DMS 273 treated with DMSO at 0.1 percent for 48 hours (cell line): ENCODE measurements around the gene NSF.
"Not testable (repeated sequence)": the region's sequence is repeated elsewhere in the genome, so short reads cannot be mapped to it uniquely, and the experiment has no call there.

Source experiments
- DNase-seq: peaks from one replicate; lab custom pipeline; 2025; lab: John Stamatoyannopoulos, UW

The NSF gene

DNA sequence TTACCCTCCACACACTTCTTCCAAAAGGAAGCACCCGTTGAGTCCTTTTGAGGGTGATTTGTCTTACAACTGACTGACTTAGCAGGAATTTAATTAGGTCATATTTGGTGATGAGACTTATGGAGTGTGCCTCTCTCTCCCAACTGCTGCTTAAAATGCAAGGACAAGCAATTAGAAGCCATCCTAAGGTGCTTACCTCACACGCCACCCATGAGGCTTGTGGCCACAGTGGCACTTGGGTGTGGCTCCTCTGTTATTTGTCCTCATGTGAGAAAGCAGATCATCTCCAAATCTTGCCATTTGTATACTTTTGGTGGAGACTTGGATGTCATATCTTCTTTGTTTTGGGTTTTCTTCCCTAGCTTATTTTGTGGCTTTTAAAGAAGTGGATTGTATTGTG, 166.4 kb downstream of the NSF start:
- no peak for DNase-seq

GRCh38 chr17:46757588-46757987, 167.1 kb downstream of the NSF start:
- not testable (repeated sequence) for DNase-seq

DNA sequence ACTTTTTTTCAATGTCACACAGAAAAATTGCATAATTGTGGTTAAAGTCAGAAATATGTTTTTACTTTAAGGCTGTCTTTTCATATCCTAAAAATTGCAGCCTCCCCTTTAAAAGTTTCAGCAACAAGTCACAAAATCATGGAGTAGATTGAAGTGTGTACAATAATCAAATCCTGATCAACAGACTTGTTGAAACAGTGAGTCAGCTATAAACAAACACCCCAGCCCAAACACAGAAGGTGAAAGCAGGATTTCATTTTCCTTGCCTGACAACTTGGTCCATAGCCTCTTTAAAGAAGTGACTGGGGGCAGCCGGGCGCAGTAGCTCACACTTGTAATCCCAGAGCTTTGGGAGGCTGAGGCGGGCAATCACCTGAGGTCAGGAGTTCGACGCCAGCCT, 168.1 kb downstream of the NSF start:
- no peak for DNase-seq

GRCh38 chr17:46759141-46759540, 168.7 kb downstream of the NSF start:
- DNase-seq, result no peak

- no peak for DNase-seq
These were observed 172.9 kb downstream of the NSF start for GRCh38 chr17:46763416-46763815.

DNA sequence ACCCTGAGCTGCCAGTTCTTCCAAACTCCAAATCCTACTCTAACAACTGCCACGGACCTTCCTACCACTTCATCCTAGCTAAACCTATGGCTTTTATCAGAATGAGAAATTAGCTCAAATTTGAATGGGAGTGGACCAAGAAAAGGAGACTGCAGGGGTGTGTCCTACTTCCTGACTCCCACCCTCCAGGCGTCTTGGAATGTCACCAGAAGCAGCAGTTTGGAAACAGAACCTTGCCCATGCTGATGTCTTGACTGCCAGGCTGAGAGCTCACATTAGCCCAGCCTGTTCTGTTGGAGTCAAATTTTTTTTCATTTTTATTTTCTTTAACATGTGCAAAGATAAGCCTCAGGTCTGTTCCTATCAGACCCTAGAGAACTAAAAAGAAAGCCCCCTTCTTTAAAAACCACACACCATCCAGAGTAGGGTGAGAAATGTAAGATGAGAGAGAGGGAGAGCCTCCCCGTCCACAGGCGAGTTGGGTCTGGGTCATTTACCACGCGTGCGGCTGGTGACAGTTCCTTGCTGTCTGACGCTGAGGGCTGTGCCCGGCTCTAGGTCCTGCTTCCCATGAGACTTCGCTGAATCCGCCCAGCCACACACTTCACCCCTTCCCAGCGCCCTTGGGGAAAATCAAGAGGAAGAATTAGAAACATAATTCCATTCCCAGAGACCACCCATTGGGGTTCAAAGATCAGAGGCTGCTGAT, 173.7 kb downstream of the NSF start:
- no peak for DNase-seq

- no peak for DNase-seq
These were observed 174.4 kb downstream of the NSF start for GRCh38 chr17:46764709-46765401.

GRCh38 chr17:46765453-46765852, 175.0 kb downstream of the NSF start:
- no peak for DNase-seq

DNA sequence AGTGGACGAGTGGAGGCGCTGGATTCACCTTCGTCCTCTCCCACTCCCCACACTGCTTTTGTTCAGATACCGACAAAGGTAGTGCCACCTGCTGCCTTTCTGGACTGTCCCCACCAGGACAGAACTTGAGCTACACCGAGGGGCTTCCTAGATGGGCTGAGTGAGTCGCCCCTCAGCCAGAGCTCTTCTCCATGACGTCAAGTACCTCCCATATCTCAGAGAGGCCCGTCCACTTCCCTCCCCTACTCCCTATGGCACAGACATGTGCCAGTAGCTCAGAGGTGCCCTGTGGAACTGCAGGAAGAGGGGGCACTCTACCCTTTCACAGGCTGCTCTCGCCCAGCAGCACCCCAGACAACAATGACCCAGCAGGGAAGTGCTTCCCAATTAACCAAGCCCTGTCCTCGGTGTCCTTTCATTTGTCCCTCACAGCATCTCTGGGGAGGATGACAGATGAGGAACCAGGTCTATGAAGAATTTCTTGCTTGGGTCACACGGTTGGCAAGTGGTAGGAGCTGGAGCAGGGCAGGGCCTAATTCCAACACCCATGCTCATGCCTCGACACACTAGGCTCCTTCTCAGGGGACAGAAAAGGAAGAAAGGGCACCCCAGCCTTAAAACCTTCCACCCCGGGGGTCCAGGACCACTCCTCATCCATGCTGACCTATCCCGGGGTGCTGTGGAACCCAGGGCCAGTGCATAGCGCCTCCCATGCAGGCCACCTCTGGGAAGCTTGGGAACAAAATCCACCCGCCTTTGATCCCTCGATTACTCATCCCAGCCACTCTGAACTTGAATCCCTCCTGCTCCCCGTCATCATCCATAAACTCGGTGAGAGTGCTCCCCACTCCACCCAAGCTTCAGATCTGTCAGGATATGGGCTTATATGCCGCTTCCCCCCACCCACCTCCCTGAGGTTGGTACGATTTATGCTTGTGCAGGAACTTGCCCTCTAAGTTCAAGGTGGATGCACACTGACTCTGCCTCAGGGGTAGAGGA, 176.3 kb downstream of the NSF start:
- no peak for DNase-seq

DNA sequence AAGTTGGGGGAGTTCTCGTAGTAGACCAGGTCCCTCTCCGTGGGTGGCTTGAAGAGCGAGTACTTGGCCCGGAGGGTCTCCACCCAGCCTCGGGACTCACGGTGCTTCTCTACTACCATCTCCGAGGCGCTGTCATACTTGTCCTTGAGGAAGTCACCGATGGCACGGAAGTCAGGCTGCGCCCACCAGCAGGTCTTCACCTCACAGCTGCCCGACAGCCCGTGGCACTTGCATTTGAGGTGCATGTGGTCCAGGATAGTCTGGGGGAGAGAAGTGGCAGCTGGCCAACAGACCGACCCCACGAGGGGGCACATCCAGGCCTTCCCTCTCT, 178.0 kb downstream of the NSF start:
- no peak for DNase-seq

DNA sequence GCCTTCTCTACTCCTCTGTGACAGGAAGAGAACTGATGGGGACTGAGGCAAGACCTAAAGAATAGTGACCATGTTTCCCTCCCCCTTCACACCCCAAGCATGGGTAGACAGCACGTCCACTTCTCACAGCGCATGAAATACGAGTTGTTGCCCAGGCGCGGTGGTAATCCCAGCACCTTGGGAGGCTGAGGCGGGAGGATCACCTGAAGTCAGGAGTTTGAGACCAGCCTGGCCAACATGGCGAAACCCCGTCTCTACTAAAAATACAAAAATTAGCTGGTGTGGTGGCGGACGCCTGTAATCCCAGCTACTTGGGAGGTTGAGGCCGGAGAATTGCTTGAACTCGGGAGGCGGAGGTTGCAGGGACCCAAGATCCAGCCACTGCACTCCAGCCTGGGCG, 178.4 kb downstream of the NSF start:
- DNase-seq, result not testable (repeated sequence)

DNA sequence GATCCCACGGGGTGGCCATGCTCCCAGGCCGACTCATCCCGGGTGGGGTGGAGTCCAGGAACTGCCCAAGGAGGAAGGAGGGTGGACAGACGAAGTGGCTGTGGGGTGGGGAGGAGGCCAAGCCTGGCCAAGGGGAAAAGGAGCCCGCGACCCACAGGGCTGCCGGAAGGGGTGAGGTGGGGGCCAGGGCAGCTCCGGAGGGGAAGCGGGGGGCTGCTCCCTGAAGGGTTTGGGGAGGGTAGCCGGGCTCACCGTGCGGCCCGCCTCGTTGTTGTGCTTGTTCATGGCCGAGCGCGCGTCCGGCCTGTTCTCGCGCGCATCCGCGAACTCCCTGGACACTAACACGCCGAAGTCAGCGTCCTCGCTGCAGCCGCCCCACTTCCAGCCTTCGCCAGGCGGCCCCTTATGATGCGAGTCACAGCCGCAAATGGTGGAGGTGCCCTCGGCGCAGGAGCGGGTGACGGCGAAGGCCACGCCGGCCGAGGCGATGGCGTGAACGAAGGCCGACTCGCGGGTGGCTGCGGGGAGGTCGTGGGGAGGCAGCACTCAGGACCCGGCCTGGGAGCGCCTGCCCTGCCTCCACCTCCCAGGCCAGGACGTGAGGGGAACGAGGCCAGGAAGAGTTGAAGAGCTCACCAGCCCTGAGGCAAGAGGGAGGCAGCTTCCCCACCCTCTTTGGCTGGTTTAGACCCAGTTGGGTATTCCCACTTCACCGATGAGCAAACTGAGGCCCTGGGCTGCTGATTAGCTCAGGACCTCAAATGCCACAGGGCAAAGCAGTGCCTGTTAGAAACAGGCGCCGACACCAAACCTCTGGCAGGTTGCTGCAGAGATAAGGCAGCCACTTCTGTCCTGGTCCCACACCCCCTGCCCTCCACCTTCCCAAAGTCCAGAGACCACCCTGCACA, 179.3 kb downstream of the NSF start:
- no peak for DNase-seq

- no peak for DNase-seq
These were observed 180.0 kb downstream of the NSF start for GRCh38 chr17:46770439-46770817.

DNA sequence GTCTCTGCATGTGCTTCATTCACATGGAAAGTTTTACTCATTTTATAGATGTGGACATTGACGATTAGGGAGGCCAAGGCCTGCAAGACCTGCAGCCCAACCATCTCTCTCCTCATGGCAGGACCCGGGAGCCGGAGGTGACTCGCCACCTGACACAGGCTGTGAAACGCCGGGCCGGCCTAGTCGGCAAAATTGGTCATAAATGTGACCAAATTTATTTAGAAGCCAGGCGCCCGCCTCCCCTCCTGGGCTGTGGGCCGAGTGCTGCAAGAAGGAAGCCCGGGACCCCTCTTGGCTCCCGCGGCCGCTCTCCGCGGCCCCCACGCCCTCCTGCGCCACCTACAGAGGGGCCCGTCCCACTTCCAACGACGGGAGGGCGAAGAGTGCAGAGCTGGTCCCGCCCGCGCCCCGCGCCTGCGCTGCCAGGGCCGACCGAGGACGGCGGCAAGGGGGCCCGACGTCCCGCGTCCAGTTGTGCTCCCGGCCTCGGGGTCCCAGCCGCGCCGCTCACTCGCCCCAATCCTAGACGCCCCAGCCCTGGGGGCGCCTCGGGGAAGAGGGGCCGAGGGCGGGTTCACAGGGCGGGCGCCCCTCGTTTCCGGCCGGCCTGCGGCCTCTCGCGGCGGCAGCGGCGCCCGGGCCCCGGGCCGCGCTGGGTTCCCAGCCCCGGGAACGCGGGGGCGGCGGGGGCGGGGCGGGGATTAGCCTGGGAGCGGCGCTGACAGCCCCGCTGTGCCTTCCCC, 180.5 kb downstream of the NSF start:
- peak; percentile 12 for DNase-seq

DNA sequence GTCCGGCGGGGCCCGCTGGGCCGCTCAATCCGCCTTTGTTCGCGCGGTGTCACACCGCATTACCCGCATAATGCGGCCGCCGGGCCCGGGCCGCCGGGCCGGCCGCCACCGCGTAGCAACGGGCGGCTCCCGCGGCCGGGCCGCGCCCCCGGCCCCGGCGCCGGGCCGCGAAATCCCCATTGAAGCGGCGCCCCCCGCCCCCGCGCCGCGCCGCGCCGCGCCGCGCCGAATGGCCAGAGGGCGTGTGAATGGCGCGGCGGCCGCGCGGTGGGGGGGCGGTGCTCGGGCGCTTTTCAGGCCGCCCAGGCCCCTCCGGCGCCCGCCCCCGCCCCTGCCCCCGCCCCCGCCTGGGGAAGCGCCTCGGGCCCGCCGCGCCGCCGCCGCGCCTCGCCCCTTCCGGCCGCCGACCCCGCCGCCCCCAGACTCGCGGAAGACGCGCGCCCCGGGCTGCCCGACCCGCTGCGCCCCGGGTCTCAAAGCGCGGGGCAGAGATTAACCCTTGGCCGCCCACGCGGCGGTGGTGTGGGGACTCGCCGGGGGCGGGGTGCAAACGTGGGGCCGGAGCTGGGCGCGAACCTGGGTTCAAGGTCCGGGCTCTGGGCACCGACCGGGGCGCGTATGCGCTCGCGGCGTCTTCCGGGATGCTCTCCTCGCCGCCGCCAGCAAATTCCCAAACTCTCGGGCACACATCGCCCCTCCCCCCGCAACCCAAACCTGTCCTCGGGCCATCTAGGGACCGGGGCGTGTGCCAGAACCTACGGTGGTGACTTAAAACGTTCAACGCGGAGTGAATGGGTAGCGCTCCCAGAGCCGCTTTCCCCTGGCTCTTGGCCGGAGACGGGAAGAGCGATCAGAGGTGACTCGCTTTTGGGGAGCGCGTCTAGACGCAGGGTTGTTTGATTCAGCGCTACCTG, 181.3 kb downstream of the NSF start:
- DNase-seq, result no peak

- no peak for DNase-seq
These were observed 182.2 kb downstream of the NSF start for GRCh38 chr17:46772475-46773220.

GRCh38 chr17:46773221-46773605, 182.7 kb downstream of the NSF start:
- no peak for DNase-seq

GRCh38 chr17:46773676-46774075, 183.2 kb downstream of the NSF start:
- DNase-seq, result no peak

- DNase-seq, result no peak
These were observed 183.8 kb downstream of the NSF start for GRCh38 chr17:46774108-46774737.
